ENCODE data around the gene SMARCB1. TPM values are rescaled to one million over a fixed set of nuclear protein-coding genes. Genes with fewer than 3 reads are reported as not detected.

SMARCB1 gene
- total RNA-seq, 1 donor from 2014 or later = 38.0 TPM

GRCh38 chr22:23780146-23780748 lies 6.5 kb upstream of the SMARCB1 start:
- no peak for DNase-seq (ENCODE audit: low read depth, low spot score)

GRCh38 chr22:23781065-23781464 lies 5.7 kb upstream of the SMARCB1 start:
- no peak for DNase-seq (ENCODE audit: low read depth, low spot score)

- DNase-seq (ENCODE audit: low read depth, low spot score) = no peak
These were observed 5.1 kb upstream of the SMARCB1 start for GRCh38 chr22:23781511-23782183.

GRCh38 chr22:23782252-23782651 lies 4.5 kb upstream of the SMARCB1 start:
- no peak for DNase-seq (ENCODE audit: low read depth, low spot score)

- DNase-seq (ENCODE audit: low read depth, low spot score) = no peak
These were observed 4.1 kb upstream of the SMARCB1 start for GRCh38 chr22:23782703-23783102.

GRCh38 chr22:23783265-23784150 lies 3.3 kb upstream of the SMARCB1 start:
- DNase-seq (ENCODE audit: low read depth, low spot score) = no peak

GRCh38 chr22:23784215-23784732 lies 2.5 kb upstream of the SMARCB1 start:
- DNase-seq (ENCODE audit: low read depth, low spot score) = no peak

- DNase-seq (ENCODE audit: low read depth, low spot score) = no peak
These were observed 480 bp upstream of the SMARCB1 start for GRCh38 chr22:23786261-23786710.

- no peak for DNase-seq (ENCODE audit: low read depth, low spot score)
These were observed 782 bp downstream of the SMARCB1 start for GRCh38 chr22:23787600-23787896.

GRCh38 chr22:23787910-23788309 lies 1.1 kb downstream of the SMARCB1 start:
- DNase-seq (ENCODE audit: low read depth, low spot score) = no peak

GRCh38 chr22:23789121-23789520 lies 2.4 kb downstream of the SMARCB1 start:
- no peak for DNase-seq (ENCODE audit: low read depth, low spot score)

GRCh38 chr22:23789638-23790037 lies 2.9 kb downstream of the SMARCB1 start:
- no peak for DNase-seq (ENCODE audit: low read depth, low spot score)

- no peak for DNase-seq (ENCODE audit: low read depth, low spot score)
These were observed 4.3 kb downstream of the SMARCB1 start for GRCh38 chr22:23790819-23791737.

GRCh38 chr22:23791738-23792645 lies 5.2 kb downstream of the SMARCB1 start:
- no peak for DNase-seq (ENCODE audit: low read depth, low spot score)

GRCh38 chr22:23793326-23793725 lies 6.6 kb downstream of the SMARCB1 start:
- DNase-seq (ENCODE audit: low read depth, low spot score) = no peak

GRCh38 chr22:23796461-23796860 lies 9.7 kb downstream of the SMARCB1 start:
- no peak for DNase-seq (ENCODE audit: low read depth, low spot score)

- no peak for DNase-seq (ENCODE audit: low read depth, low spot score)
These were observed 13.8 kb downstream of the SMARCB1 start for GRCh38 chr22:23800297-23801237.

GRCh38 chr22:23801238-23801821 lies 14.6 kb downstream of the SMARCB1 start:
- no peak for DNase-seq (ENCODE audit: low read depth, low spot score)
